WTC11 (cell line): ENCODE measurements around the gene MAB21L1.

Experiments
- ATF1 ChIP-seq: sonication (generic); formaldehyde crosslinking; IDR thresholded peaks from 2 replicates; pipeline ENCODE4 v1.8.1; 2023; ENCODE audit warnings: mild to moderate bottlenecking, moderate library complexity, missing genetic modification reagents
- CTCF ChIP-seq: fragments of 200-600 bp; IDR thresholded peaks from 2 replicates; pipeline ENCODE4 v1.8.0; 2022; ENCODE audit warnings: antibody characterized with exemption
- E2F1 ChIP-seq: sonication (generic); formaldehyde crosslinking; IDR thresholded peaks from 2 replicates; pipeline ENCODE4 v1.8.0; 2022; ENCODE audit warnings: mild to moderate bottlenecking, missing genetic modification reagents
- MAX ChIP-seq: sonication (generic); formaldehyde crosslinking; IDR thresholded peaks from 2 replicates; pipeline ENCODE4 v1.8.0; 2022; ENCODE audit warnings: mild to moderate bottlenecking, missing genetic modification reagents
- NFE2L1 ChIP-seq: sonication (generic); formaldehyde crosslinking; IDR thresholded peaks from 2 replicates; pipeline ENCODE4 v1.8.1; 2023; ENCODE audit warnings: missing genetic modification reagents
- NR2C2 ChIP-seq: sonication (generic); formaldehyde crosslinking; IDR thresholded peaks from 2 replicates; pipeline ENCODE4 v1.8.0; 2022; ENCODE audit warnings: mild to moderate bottlenecking, missing genetic modification reagents
- SP1 ChIP-seq: sonication (generic); formaldehyde crosslinking; conservative IDR thresholded peaks from 2 replicates; pipeline ENCODE4 v1.8.1; 2022; ENCODE audit warnings: missing genetic modification reagents
- TEAD4 ChIP-seq: sonication (generic); formaldehyde crosslinking; IDR thresholded peaks from 2 replicates; pipeline ENCODE4 v1.8.0; 2022; ENCODE audit warnings: mild to moderate bottlenecking, missing genetic modification reagents
- USF2 ChIP-seq: sonication (generic); formaldehyde crosslinking; IDR thresholded peaks from 2 replicates; pipeline ENCODE4 v1.8.1; 2023; ENCODE audit warnings: mild to moderate bottlenecking, missing genetic modification reagents, moderate library complexity
- ZNF138 ChIP-seq: sonication (generic); formaldehyde crosslinking; conservative IDR thresholded peaks from 2 replicates; pipeline ENCODE4 v1.8.1; 2022; ENCODE audit warnings: mild to moderate bottlenecking, moderate library complexity, missing genetic modification reagents

GRCh38 chr13:35449821-35450220 is 26.7 kb downstream of the MAB21L1 start:
- TF ChIP-seq CTCF (no peak), SP1 (no peak), ZNF138 (CRISPR knock-in tag) (no peak), USF2 (no peak), TEAD4 (CRISPR knock-in tag) (no peak), E2F1 (CRISPR knock-in tag) (no peak), ATF1 (no peak), NFE2L1 (no peak), MAX (CRISPR knock-in tag) (no peak), NR2C2 (CRISPR knock-in tag) (no peak)
